Hepatocyte (in vitro differentiated cells): ENCODE results near the gene SLC7A4. TPM values are rescaled to one million over a fixed set of nuclear protein-coding genes. Genes with fewer than 3 reads are reported as not detected.

ENCODE experiments used
- DNase-seq: peaks from one replicate; pipeline ENCODE4 v3.0.0-alpha.2; 2016; ENCODE audit warnings: low spot score
- H2AFZ ChIP-seq: fragments of 200-600 bp; sonication (generic); 2 replicates; pipeline ENCODE4 v1.6.0; 2016; ENCODE audit warnings: antibody characterized with exemption, mild to moderate bottlenecking
- H3K27ac ChIP-seq: fragments of 200-600 bp; sonication (generic); 2 replicates; pipeline ENCODE4 v1.5.1; 2016; ENCODE audit warnings: mild to moderate bottlenecking
- H3K27me3 ChIP-seq: fragments of 200-600 bp; sonication (generic); 2 replicates; pipeline ENCODE4 v1.6.1; 2016
- H3K36me3 ChIP-seq: fragments of 200-600 bp; sonication (generic); replicated peaks from 2 replicates; pipeline ENCODE4 v1.5.1; 2016; ENCODE audit warnings: low read depth; ENCODE audit not compliant: insufficient read depth
- H3K4me1 ChIP-seq: fragments of 200-600 bp; sonication (generic); 2 replicates; pipeline ENCODE4 v1.5.1; 2016; ENCODE audit warnings: mild to moderate bottlenecking, moderate library complexity; ENCODE audit not compliant: insufficient read depth
- H3K4me2 ChIP-seq: fragments of 200-600 bp; sonication (generic); 2 replicates; pipeline ENCODE4 v1.6.0; 2016
- H3K4me3 ChIP-seq: fragments of 200-600 bp; sonication (generic); 2 replicates; pipeline ENCODE4 v1.5.1; 2016; ENCODE audit warnings: mild to moderate bottlenecking
- H3K79me2 ChIP-seq: fragments of 200-600 bp; sonication (generic); 2 replicates; pipeline ENCODE4 v1.6.0; 2017; ENCODE audit warnings: mild to moderate bottlenecking
- H3K9me2 ChIP-seq: fragments of 200-600 bp; sonication (generic); replicated peaks from 2 replicates; pipeline ENCODE4 v1.6.0; 2017; ENCODE audit warnings: mild to moderate bottlenecking; ENCODE audit not compliant: insufficient read depth
- H3K9me3 ChIP-seq: fragments of 200-600 bp; sonication (generic); 2 replicates; pipeline ENCODE4 v1.5.1; 2016; ENCODE audit warnings: low read depth, mild to moderate bottlenecking
- H4K20me1 ChIP-seq: fragments of 200-600 bp; sonication (generic); 2 replicates; pipeline ENCODE4 v1.6.0; 2016; ENCODE audit warnings: mild to moderate bottlenecking; ENCODE audit not compliant: insufficient read depth, poor library complexity, severe bottlenecking
- EZH2 ChIP-seq: fragments of 200-600 bp; sonication (generic); IDR thresholded peaks from 2 replicates; pipeline ENCODE4 v1.6.1; 2016; ENCODE audit warnings: antibody characterized with exemption, mild to moderate bottlenecking, borderline replicate concordance
- EZH2phosphoT487 ChIP-seq: fragments of 200-600 bp; sonication (generic); IDR thresholded peaks from one replicate; pipeline ENCODE4 v1.6.1; 2018; ENCODE audit warnings: antibody characterized with exemption, mild to moderate bottlenecking, low read depth, moderate library complexity; ENCODE audit not compliant: unreplicated experiment, severe bottlenecking
- WGBS: methylation state at CpG from one replicate; pipeline ENCODE4 v1.1.6; 2016; ENCODE audit warnings: low lambda C conversion rate; ENCODE audit errors: missing lambda C conversion rate; 5-methylcytosine and 5-hydroxymethylcytosine counted together
- polyA plus RNA-seq: library from polyadenylated mRNA; unstranded; fragments of >200 nt; fragmentation: Nextera tagmentation; extraction: Ambion mirVana; gene quantifications from 2 replicates; pipeline ENCODE4 v1.2.1, GENCODE V29; 2016
- total RNA-seq: library from RNA; depleted of rRNA; stranded (reverse); fragments of >200 nt; gene quantifications from 2 replicates; pipeline ENCODE4 v1.2.3, GENCODE V29; 2014
- TF ChIP-seq, protein P1 (sequence below): fragments of 200-600 bp; sonication (generic); IDR thresholded peaks from 2 replicates; pipeline ENCODE4 v1.5.1; 2016; ENCODE audit warnings: antibody characterized with exemption, mild to moderate bottlenecking; ENCODE audit not compliant: poor library complexity

The SLC7A4 gene
- total and polyA plus RNA-seq, 2 experiments from 2014 or later: 140 to 494 TPM

- no peak for TF ChIP-seq EZH2phosphoT487
- TF ChIP-seq EZH2: no peak
- TF ChIP-seq, protein P1, sequence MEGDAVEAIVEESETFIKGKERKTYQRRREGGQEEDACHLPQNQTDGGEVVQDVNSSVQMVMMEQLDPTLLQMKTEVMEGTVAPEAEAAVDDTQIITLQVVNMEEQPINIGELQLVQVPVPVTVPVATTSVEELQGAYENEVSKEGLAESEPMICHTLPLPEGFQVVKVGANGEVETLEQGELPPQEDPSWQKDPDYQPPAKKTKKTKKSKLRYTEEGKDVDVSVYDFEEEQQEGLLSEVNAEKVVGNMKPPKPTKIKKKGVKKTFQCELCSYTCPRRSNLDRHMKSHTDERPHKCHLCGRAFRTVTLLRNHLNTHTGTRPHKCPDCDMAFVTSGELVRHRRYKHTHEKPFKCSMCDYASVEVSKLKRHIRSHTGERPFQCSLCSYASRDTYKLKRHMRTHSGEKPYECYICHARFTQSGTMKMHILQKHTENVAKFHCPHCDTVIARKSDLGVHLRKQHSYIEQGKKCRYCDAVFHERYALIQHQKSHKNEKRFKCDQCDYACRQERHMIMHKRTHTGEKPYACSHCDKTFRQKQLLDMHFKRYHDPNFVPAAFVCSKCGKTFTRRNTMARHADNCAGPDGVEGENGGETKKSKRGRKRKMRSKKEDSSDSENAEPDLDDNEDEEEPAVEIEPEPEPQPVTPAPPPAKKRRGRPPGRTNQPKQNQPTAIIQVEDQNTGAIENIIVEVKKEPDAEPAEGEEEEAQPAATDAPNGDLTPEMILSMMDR: no peak
- H4K20me1 ChIP-seq: no peaks in the 10 kb centered on the region
- no peaks in the 10 kb centered on the region for H3K9me3 ChIP-seq
- peaks cover 21% of the 10 kb centered on the region for H3K4me1 ChIP-seq
- H3K27me3 ChIP-seq: no peaks in the 10 kb centered on the region
- no peak overlapping the region for H3K4me3 ChIP-seq
- no peak overlapping the region for H3K4me2 ChIP-seq
- no peak for DNase-seq
- 82% methylated on average over 7 of the region's 7 CpGs for WGBS
- H3K27ac ChIP-seq: no peak overlapping the region
- H3K79me2 ChIP-seq: peaks cover 30% of the 10 kb centered on the region
- no peaks in the 10 kb centered on the region for H3K36me3 ChIP-seq
- H2AFZ ChIP-seq: no peak overlapping the region
- no peaks in the 10 kb centered on the region for H3K9me2 ChIP-seq
Observed at GRCh38 chr22:20998411-20999336, 33.7 kb downstream of the SLC7A4 start.

DNA sequence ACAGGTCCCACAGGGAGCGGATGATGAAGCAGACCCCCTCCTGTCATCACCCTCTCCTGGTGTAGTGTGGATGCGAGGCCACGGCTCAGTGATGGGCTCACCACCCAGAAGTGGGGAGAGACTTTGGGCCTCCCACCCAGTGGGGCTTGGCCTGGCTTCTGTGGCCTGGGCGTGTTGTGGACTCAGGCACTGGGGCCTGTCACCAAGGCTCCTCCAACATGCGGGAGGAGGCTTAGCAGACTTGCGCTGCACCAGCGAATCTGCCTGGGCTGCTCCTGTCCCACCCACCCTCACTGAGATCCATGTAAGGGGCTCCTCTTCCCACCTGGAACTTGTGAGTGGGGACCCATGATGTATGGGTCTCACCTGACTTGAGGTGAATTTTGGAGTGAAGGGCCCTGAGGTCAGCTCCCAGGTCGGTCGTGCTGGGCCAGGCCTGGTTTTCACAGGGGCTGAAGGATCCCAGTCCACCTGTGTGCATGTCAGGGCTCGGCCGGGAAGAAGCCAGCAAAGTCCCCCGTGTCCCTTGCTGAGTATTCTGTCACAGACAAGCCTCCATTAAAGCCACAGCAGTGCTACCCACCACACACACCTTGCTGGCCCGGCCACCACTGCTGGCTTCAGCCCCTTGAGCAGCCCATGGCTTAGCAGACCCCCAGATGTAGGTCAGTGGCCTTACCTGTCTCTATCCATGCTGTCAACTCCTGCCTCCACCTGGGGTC, 34.7 kb downstream of the SLC7A4 start:
- no peak for DNase-seq
- Histone ChIP-seq H2AFZ (no peak overlapping the region), H3K9me2 (no peaks in the 10 kb centered on the region), H3K79me2 (peaks cover 20% of the 10 kb centered on the region), H4K20me1 (no peaks in the 10 kb centered on the region), H3K4me1 (peaks cover 12% of the 10 kb centered on the region), H3K27ac (no peak overlapping the region), H3K4me3 (no peak overlapping the region), H3K9me3 (no peaks in the 10 kb centered on the region), H3K4me2 (no peak overlapping the region), H3K27me3 (no peaks in the 10 kb centered on the region), H3K36me3 (no peaks in the 10 kb centered on the region)
- no peak for TF ChIP-seq EZH2
- TF ChIP-seq, protein P1: no peak
- TF ChIP-seq EZH2phosphoT487: no peak
- 93% methylated on average over 13 of the region's 13 CpGs for WGBS

DNA sequence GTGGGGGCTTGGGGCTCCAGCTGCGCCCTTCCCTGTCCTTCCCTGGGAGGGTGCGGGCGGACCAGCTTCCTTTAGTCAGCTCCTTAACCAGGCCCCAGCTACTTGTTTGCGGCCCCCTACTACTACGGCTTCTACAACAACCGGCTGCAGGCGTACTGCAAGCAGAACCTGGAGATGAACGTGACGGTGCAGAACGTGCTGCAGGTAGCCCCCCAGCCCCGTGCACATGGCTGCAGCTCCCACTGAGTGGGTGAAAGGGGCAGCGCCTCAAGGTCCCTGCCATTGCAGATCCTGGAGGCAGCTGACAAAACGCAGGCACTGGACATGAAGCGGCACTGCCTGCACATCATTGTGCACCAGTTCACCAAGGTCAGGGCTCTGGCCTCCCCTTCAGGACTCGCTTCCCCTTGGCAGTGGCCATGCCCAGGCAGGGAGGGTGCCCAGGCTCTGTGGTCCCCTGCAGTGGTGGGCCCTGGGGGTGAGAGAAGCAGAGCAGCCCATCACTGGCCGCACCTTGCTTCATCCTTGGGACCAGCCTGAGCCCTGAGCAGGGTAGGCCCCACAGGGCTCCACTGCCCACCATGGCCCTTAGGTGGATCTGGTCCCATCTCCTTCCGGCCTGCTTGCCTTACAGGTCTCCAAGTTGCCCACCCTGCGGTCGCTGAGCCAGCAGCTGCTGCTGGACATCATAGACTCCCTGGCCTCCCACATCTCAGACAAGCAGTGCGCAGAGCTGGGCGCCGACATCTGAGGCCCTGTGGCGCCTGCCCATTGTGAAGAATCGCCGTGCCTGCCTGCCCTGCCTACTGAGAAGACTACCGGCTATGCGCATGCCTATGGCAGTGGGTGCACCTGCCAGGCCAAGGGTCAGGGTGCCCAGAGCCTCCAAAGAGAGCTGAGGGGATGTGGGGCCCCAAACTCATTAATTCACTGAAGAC, 35.5 kb downstream of the SLC7A4 start:
- no peaks in the 10 kb centered on the region for H3K27me3 ChIP-seq
- peaks cover 11% of the 10 kb centered on the region for H3K4me1 ChIP-seq
- H3K4me2 ChIP-seq: no peak overlapping the region
- H2AFZ ChIP-seq: no peak overlapping the region
- H3K79me2 ChIP-seq: peaks cover 20% of the 10 kb centered on the region
- no peaks in the 10 kb centered on the region for H3K9me2 ChIP-seq
- no peaks in the 10 kb centered on the region for H3K36me3 ChIP-seq
- H3K27ac ChIP-seq: no peak overlapping the region
- no peaks in the 10 kb centered on the region for H3K9me3 ChIP-seq
- H3K4me3 ChIP-seq: no peak overlapping the region
- 94% methylated on average over 25 of the region's 27 CpGs for WGBS
- H4K20me1 ChIP-seq: no peaks in the 10 kb centered on the region
- TF ChIP-seq, protein P1: no peak
- TF ChIP-seq EZH2phosphoT487 (no peak), EZH2 (no peak)
- no peak for DNase-seq
